Glomerular visceral epithelial cell (primary cell): ENCODE data around the gene PHACTR1.
"Not testable (repeated sequence)": the region's sequence is repeated elsewhere in the genome, so short reads cannot be mapped to it uniquely, and the experiment has no call there.

ENCODE experiments used
- DNase-seq: peaks from one replicate; pipeline ENCODE4 v3.0.0-alpha.2; 2016; ENCODE audit errors: extremely low spot score

Gene PHACTR1

DNA sequence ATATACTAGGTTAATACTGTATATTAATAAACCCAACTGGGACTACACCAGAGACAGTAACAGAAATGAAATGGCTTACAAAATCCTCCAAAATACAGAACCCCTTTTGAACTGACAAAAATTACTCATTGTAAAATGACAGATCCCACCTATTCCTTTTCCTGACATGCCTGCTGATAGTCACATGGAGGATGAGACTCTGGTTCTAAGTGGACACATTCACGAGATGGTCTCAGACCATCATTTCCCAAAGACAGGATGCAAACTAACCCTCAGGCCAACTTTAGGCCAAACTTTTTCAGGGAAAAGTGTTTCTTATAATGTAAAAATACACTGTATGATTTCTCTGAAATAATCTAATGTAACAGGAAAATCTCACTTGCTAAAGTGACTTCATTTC is 589.2 kb downstream of the PHACTR1 start:
- no peak for DNase-seq

DNA sequence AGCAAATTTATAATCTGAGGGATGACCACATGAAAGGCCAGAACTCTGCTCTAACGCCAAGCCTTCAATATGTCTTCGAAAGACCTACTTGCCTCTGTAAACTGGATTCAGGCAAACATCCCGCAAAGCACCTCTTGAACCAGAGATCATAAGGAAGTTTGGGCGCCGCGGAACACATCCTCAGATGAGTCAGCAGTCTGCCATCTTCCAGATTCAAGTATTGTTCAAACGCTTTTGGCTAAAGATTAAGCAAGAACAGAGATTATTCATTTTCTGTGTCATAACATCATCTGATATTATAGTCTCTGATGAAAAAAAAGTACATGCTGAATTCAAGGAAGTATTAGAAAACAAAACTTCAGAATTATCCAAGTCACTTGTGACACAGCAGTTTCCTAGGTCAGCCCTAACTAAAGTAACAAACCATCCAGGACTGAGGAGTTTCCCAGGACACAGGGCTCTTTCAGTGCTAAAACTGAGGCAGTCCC is 591.0 kb downstream of the PHACTR1 start:
- DNase-seq = peak; percentile 82

DNA sequence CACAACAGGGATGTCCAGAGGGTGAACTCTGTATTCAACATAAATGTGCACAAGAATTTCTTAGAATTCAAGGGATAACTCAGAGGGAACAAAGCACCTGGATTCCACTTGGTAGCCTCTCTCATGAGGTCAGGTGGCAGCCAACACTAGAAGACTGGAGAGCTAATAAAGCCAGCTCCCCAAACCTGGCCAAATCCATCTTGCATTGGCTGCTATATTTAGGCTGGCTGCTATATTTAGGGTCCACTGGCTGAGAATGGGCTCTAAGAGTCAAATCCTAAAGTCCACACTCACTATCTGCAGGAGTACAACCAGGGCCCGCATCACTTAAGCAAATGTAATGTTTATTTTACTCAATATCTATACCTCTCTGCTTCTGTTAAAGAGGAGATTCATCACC is 591.8 kb downstream of the PHACTR1 start:
- no peak for DNase-seq

DNA sequence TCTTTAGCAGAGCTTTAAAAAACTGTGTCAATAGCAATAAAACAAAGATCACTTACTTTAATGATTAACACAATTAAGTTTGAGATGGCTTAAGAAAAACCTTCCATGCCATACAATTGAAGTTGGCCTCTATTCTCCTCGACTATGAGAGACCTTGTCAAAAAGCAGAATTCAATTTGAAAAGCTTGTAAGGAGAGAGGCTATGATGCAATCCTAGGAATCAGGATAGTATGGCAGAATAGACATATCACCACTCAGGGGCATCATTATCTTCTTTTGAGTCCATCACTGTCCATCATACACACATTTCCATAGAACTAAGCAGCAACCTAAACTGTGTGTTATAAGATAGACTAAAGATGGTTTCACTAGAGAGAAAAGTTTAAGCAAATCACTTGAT is 594.6 kb downstream of the PHACTR1 start:
- no peak for DNase-seq

DNA sequence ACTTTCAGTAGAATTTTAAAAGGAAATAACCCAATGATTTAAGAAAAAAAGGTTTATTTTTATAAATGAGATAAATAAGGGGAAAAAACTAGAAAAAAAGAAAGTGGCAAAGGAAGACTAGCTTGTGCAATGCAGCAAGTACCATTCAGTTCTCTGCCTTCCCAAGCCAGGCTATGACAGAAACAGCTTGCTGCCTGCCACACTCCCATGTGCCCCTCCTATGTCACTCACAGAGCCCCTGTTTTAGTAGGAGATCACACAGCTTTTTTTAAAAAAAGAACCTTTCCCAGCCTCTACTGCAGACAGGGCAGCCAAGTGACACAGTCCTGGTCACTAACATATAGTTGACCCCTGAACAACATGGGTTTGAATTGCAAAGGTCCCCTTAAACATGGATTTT is 598.2 kb downstream of the PHACTR1 start:
- no peak for DNase-seq

DNA sequence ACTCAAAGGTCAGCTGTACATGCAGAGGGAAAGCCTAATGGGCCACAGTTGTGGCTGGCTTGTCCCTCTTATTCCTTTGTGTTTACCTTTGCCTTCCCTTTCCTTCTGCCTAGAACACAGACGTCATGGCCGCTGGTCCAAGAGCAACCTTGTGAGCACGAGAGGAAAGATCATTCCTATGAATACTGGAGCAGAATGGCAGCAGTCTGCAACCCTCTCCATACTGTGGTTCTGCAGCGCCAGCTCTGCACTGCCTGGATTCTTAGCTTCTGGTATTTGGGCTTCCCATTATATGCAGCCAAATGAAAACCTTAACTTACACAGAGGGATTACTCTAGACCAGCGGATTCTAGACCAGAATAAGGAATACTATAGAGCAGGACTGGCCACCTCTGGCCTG is 599.3 kb downstream of the PHACTR1 start:
- no peak for DNase-seq

DNA sequence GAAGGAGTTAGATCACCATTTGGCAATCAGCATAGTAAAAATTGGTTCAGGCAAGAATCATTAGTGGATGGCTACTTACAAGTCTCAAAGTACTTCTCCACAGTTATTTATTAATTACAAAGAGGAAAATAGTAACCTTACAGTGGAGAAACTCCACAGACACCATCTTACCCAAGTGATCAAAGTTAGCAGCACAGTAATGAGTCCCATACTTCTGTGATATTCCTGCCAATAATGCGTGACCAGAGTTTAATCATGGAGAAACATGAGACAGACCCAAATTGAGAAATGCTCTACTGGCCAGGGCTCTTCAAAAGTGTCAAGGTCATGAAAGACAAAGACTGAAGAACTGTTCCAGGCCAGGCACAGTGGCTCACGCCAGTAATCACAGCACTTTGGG is 602.3 kb downstream of the PHACTR1 start:
- no peak for DNase-seq

DNA sequence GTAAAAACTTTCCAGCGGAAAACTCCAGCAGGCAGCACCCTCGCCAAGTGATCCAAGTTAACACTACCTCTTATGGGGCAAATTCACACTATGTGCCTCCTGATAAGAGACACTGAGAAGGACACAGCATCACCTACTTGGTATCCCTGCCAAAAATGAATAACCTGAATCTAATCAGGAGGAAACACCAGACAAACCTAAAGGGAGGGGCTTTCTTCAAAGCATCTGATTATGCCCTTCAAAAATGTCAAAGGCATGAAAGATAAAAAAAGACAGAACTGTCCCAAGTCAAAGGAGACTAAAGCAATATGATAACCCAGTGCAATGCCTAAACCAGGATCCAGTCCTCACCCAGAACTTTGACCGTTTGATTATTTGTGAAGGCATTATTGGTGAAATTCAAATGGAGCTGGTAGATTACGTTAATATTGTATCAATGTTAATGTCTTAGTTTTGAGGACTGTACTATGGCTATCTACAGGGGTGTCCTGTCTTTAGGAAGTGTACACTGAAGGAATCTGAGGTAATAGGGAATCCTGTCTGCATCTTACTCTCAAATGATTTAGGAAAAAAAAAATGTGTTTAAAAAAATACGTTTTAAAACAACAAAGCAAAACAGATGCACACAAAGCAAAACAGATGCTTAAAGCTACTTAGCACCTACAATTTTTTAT is 603.5 kb downstream of the PHACTR1 start:
- no peak for DNase-seq

DNA sequence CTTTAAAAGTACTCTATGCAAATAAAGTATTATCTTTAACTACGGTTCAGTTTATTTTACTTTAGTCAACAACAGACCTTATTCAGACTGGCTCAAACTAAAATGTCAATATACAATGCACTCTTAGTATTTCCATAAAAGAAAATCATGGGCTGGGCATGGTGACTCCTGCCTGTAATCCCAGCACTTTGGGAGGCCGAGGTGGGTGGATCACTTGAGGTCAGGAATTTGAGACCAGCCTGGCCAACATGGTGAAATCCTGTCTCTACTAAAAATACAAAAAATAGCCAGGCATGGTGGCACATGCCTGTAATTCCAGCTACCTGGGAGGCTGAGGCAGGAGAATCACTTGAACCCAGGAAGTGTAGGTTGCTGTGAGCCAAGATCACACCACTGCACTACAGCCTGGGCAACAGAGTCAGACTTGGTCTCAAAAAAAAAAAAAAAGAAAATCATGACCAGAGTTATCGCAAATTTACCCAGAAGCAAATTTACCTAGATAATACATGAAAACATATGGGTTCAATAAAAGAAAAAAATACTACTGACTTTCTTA is 609.5 kb downstream of the PHACTR1 start:
- not testable (repeated sequence) for DNase-seq

DNA sequence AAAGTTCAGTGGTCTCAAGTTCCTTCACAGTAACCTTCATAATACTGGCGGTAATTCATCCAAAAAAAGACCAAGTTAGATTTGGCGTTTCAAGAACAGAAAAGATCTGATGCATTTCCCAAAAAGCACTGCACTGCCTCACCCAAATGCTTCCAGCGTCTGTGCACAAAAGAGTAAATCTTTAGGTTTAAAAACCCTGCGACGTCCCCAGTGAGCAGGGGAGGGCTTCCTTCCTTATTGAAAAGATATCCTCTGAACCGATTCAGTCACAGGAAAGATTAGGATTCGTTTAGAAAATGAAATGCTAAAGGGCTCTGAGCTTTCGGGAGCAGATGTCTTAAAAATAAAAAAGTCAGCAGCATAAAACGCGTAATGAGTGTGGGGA is 611.1 kb downstream of the PHACTR1 start:
- peak; percentile 11 for DNase-seq

DNA sequence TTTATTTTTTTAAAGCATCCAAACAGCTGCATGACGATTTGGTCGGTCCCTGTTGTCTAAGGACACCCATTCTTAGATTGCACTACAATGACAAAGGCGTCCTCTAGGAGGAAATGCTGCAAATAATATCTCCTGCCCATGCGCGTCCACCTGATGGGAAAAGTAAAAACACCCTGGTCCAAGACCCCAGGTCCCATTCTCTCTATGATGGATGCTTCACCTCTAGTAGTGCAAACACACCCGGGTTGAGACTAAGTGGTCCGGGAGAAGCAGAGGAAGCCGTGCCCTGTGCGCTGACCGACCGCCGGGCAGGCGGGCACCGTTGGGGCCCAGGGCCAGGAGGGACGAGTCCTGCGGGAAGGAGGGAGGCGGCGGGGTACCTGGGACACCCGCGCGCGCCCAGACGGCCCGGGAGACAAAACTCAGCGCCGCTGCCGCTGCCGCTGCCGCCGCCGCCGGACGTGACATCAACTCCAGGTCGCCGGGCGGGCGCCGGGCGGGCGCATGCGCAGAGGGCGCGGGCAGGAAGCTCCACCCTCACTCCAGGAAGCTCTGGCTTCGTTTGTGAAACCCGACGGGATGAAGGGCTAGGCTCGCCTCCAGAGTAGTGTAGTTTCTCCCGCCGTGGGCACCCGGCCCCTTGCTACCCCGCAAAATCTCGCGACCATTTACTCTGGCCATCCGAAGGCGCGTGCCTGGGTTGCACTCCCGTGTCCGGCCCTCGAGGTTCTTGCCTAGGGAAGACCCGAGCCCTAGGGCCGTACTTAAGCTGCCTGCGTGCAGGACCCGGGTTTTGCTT is 611.7 kb downstream of the PHACTR1 start, which contains the start of gene TBC1D7:
TSS of gene TBC1D7 (minus strand) at position 462 of the 799 bp plus-strand sequence. CDS start 1,639 bp downstream, outside the sequence.
- peak; percentile 96 for DNase-seq

DNA sequence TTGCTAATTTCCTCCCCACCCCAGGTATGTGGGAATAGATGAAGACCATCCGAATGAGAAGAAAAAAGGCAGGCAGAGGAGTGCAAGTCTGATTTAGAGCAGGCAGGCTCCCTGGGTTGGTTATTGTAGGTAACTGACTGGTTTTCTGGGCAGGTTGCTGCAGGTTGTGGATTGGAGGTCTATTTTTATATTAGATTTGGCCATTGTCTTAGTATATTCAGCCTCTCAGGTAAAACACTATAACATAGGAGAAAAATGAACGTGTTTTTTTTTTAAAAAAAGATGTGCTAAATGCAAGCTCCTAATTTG is 612.3 kb downstream of the PHACTR1 start:
- no peak for DNase-seq

DNA sequence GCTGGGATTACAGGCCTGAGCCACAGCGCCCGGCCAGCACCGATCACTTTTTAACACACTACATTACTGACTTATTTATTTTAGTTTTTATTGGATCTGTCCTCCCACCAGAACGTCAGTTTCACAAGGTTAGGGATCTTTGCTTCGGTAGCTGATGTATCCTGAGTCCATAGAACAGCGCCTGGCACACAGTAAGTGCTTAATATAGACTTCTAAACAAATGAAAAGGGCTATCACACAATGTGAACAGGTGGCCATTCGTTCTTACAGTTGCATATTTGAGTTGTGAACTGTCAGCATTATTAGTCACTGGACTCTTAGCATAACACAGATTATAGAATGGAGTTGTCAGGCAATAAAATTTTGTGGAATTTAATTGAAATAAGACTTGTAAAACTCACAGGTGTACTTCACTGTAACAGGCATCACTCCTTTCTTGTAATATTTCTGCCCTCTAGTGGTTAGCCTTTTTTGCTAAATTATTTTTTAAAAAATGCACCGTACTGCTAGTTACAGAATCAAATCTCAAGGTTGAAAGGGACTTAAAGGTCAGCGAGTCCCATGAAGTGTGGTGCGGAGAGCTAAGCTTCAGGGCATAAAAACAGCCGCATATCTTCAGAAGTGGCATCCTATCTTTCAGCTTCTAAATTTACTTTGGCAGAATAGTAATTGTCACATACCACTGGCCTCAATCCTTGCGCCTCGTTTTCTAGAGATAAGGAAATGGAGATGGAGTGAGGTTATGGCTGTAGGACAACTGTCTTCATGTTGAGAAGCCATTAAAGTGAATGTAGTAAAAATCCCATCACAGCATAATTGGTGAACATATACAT is 615.2 kb downstream of the PHACTR1 start:
- peak; percentile 26 for DNase-seq

DNA sequence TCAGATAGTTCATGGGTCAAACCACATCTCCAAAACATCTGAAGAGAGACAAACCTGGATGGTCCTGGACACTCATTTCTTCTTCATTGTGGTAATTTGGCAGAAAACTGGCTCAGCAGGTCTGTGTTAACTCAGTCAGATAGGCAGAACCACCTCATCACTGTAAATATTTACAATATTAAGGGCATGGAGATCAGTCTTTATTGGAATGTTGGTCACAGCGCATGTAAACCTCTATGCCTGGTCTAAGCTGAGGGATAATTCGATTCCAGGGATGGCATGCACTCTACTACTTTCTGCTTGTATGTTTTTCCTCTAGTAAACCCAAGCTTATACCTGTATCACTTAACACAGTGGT is 615.8 kb downstream of the PHACTR1 start:
- DNase-seq = no peak

DNA sequence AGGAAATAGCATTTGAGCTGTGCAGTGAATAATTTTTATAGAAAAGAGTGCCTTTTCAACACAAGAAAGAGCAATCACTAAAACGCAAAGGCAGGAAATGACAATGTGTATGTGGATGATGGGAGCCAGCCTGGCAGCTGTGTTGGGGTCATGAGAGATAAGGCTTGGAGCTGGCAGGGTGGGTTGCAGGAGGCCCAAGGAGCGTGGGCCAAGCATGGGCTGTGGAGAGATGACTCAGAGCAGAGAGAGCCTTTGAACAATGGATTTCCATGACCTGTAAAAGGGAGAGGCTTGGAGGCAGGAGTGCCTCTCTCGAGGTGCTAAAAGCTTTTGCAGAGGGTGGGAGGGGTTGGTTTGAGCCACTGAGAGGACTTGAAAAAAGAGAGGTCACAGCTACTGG is 618.4 kb downstream of the PHACTR1 start:
- DNase-seq = no peak

DNA sequence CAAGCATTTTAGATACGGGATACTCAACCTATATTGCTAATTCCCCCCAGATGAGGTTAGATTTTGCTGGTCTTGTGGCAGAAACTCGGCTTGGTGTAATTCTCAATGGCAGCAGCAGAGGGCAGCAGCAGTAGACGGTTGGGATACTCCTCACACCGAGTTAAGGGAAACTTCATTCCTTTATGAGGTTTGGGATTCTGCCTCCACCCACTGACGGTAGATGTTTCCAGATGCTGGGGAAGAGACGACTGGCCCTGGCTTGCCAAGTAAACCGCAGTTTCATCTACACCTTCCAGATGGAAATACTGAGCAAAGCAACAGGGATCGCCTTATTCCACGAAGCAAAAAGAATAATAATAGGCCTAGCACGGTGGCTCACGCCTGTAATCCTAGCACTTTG is 620.0 kb downstream of the PHACTR1 start:
- DNase-seq = peak; percentile 86

DNA sequence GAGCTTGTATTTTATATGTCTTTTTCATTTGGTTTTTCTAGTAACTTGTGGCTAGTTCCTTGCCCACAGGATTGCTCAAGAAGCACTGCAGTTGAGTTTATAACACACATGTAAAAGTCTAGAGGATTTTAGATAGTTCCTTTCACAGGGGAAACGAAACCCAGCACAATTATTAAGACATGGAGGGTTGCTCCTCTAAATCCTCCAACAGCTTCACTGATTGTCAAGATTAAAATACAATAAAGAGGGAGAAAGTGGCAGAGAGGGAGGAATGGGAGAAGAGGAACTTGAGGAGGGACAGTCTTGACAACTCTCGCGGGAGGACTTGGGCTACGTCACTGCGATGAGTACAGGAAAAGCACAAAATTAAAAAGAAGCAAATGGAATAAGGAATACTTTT is 621.5 kb downstream of the PHACTR1 start:
- DNase-seq = no peak
